GM18526 (cell line): ENCODE measurements around the gene PIK3CB.

Experiments used
- POLR2A ChIP-seq: IDR thresholded peaks from 3 replicates; pipeline ENCODE4 v1.6.1; 2011; ENCODE audit not compliant: insufficient read length; ENCODE audit errors: extremely low read depth

The PIK3CB gene

GRCh38 chr3:138834596-138835396 lies at the start of gene PIK3CB:
PIK3CB (minus strand) TSS chr3:138834928; CDS start chr3:138759343, 75,585 bp downstream.
- TF ChIP-seq POLR2A: peak; percentile 90

- no peak for TF ChIP-seq POLR2A
Measured at GRCh38 chr3:138881233-138881632, 46.5 kb upstream of the PIK3CB start.

GRCh38 chr3:138879541-138880380 lies 45.0 kb upstream of the PIK3CB start:
- TF ChIP-seq POLR2A: no peak

GRCh38 chr3:138877226-138877625 lies 42.5 kb upstream of the PIK3CB start:
- no peak for TF ChIP-seq POLR2A

GRCh38 chr3:138875754-138876664 lies 41.3 kb upstream of the PIK3CB start:
- no peak for TF ChIP-seq POLR2A

GRCh38 chr3:138875096-138875753 lies 40.5 kb upstream of the PIK3CB start:
- TF ChIP-seq POLR2A: no peak

GRCh38 chr3:138873471-138874278 lies 38.9 kb upstream of the PIK3CB start:
- TF ChIP-seq POLR2A: no peak

- no peak for TF ChIP-seq POLR2A
Measured at GRCh38 chr3:138872632-138873031, 37.9 kb upstream of the PIK3CB start.

GRCh38 chr3:138867996-138868395 lies 33.3 kb upstream of the PIK3CB start:
- TF ChIP-seq POLR2A: no peak

GRCh38 chr3:138863776-138864113 lies 29.0 kb upstream of the PIK3CB start:
- no peak for TF ChIP-seq POLR2A

GRCh38 chr3:138862924-138863775 lies 28.4 kb upstream of the PIK3CB start:
- TF ChIP-seq POLR2A: no peak

GRCh38 chr3:138862531-138862923 lies 27.8 kb upstream of the PIK3CB start:
- TF ChIP-seq POLR2A: no peak

- no peak for TF ChIP-seq POLR2A
Measured at GRCh38 chr3:138861798-138862197, 27.1 kb upstream of the PIK3CB start.
